ENCODE results near the gene PSEN2.

DNA sequence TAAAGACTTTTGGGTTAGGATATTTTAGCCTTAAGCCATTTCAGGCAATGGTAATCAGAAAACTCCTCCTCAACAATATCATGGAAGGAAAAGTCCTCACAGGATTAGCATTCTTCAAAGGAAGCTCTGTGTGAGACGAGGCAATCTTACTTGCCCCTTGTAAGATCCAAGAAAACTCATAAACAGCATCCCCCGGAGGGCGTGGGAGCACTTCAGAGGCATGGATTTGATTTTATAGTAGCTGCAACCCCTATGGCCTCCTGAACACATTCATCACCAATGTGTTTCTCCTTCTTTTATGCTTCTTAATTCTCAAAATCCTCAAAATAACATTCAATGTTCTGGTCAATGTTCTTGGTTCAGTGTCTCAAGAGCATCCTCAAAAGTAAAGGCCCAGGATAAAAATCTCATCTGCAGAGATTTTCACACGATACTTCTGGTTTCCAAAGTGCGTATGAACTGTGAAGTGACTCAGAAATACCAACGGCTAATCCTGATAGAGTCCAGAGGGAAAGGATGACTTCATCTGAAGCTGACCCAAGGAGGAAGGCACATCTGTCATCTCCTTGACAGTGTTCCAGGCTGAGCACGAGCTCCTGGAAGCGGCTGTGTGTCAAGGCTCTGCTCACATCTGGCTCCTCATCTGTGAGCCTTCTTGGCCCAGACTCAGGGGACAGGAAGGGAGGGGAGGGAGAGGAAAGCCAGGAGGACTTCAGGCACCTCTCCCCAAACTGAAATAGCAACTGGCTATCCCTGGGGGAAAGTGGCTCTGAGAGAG lies 49.3 kb upstream of the PSEN2 start:
- TF ChIP-seq FOXK2 (IDR thresholded peaks at IDR 0.05): no peak
- TF ChIP-seq BHLHE40 (IDR thresholded peaks at IDR 0.05; ENCODE audit: borderline replicate concordance): no peak
- TF ChIP-seq FOXA1 (IDR thresholded peaks at IDR 0.05): no peak
- peak; percentile 88 for TF ChIP-seq PKNOX1 (IDR thresholded peaks at IDR 0.05)
- TF ChIP-seq ARNT (IDR thresholded peaks at IDR 0.05): no peak
- no peak for TF ChIP-seq SP1 (IDR thresholded peaks at IDR 0.05)
- no peak for TF ChIP-seq SUZ12 (IDR thresholded peaks at IDR 0.05)
- TF ChIP-seq LEF1 (IDR thresholded peaks at IDR 0.05; ENCODE audit: borderline replicate concordance): no peak
